GM10847 (cell line): ENCODE measurements around the gene MAGED4B.
"Not testable (repeated sequence)": the region's sequence is repeated elsewhere in the genome, so short reads cannot be mapped to it uniquely, and the experiment has no call there.

Experiments
- POLR2A ChIP-seq: IDR thresholded peaks from 2 replicates; pipeline ENCODE4 v1.6.1; 2011; ENCODE audit not compliant: insufficient read length; ENCODE audit errors: extremely low read depth

The MAGED4B gene

GRCh38 chrX:52068666-52069640 is at the start of gene MAGED4B:
TSS of gene MAGED4B (minus strand) at chrX:52069183. CDS start at chrX:52068172, 1,011 bp downstream.
- TF ChIP-seq POLR2A: not testable (repeated sequence)

- TF ChIP-seq POLR2A: no peak
Observed at GRCh38 chrX:52118262-52118661, 49.3 kb upstream of the MAGED4B start.

- no peak for TF ChIP-seq POLR2A
Observed at GRCh38 chrX:52082578-52082977, 13.6 kb upstream of the MAGED4B start.

- TF ChIP-seq POLR2A: no peak
Observed at GRCh38 chrX:52078131-52078530, 9.1 kb upstream of the MAGED4B start.

GRCh38 chrX:52034211-52034610 is 34.8 kb downstream of the MAGED4B start:
- no peak for TF ChIP-seq POLR2A

GRCh38 chrX:52031371-52031770 is 37.6 kb downstream of the MAGED4B start:
- no peak for TF ChIP-seq POLR2A

GRCh38 chrX:52015794-52016193 is 53.2 kb downstream of the MAGED4B start:
- no peak for TF ChIP-seq POLR2A
